ENCODE data around the gene SKAP2.

The SKAP2 gene

GRCh38 chr7:26864309-26865093 lies at the start of gene SKAP2:
SKAP2 (minus strand) TSS chr7:26864590; CDS start chr7:26864429, 161 bp downstream.
- DNase-seq (ENCODE audit: low read depth in 2 of 2) = peak; percentile 76 to 79

GRCh38 chr7:26912933-26913536 lies 48.6 kb upstream of the SKAP2 start:
- no peak for DNase-seq (ENCODE audit: low read depth in 2 of 2)

- DNase-seq (ENCODE audit: low read depth in 2 of 2) = no peak
Observed at GRCh38 chr7:26912338-26912737, 47.9 kb upstream of the SKAP2 start.

GRCh38 chr7:26910221-26910620 lies 45.8 kb upstream of the SKAP2 start:
- no peak for DNase-seq (ENCODE audit: low read depth in 2 of 2)

GRCh38 chr7:26900251-26900650 lies 35.9 kb upstream of the SKAP2 start:
- DNase-seq (ENCODE audit: low read depth in 2 of 2) = no peak

GRCh38 chr7:26899519-26899918 lies 35.1 kb upstream of the SKAP2 start:
- no peak for DNase-seq (ENCODE audit: low read depth in 2 of 2)

GRCh38 chr7:26898891-26899290 lies 34.5 kb upstream of the SKAP2 start:
- DNase-seq (ENCODE audit: low read depth in 2 of 2) = no peak

GRCh38 chr7:26897928-26898327 lies 33.5 kb upstream of the SKAP2 start:
- DNase-seq (ENCODE audit: low read depth in 2 of 2) = no peak

GRCh38 chr7:26891400-26892350 lies 27.3 kb upstream of the SKAP2 start:
- no peak for DNase-seq (ENCODE audit: low read depth in 2 of 2)

- no peak for DNase-seq (ENCODE audit: low read depth in 2 of 2)
Observed at GRCh38 chr7:26880852-26881251, 16.5 kb upstream of the SKAP2 start.

- DNase-seq (ENCODE audit: low read depth in 2 of 2) = no peak
Observed at GRCh38 chr7:26879671-26880070, 15.3 kb upstream of the SKAP2 start.

- no peak for DNase-seq (ENCODE audit: low read depth in 2 of 2)
Observed at GRCh38 chr7:26868841-26869495, 4.6 kb upstream of the SKAP2 start.

GRCh38 chr7:26865094-26865388 lies 651 bp upstream of the SKAP2 start:
- DNase-seq (ENCODE audit: low read depth in 2 of 2) = no peak

- no peak for DNase-seq (ENCODE audit: low read depth in 2 of 2)
Observed at GRCh38 chr7:26863518-26864308, 677 bp downstream of the SKAP2 start.

GRCh38 chr7:26862834-26863233 lies 1.6 kb downstream of the SKAP2 start:
- no peak for DNase-seq (ENCODE audit: low read depth in 2 of 2)

GRCh38 chr7:26861050-26861449 lies 3.3 kb downstream of the SKAP2 start:
- DNase-seq (ENCODE audit: low read depth in 2 of 2) = no peak

- DNase-seq (ENCODE audit: low read depth in 2 of 2) = no peak
Observed at GRCh38 chr7:26860361-26860760, 4.0 kb downstream of the SKAP2 start.

GRCh38 chr7:26859720-26860119 lies 4.7 kb downstream of the SKAP2 start:
- DNase-seq (ENCODE audit: low read depth in 2 of 2) = no peak

GRCh38 chr7:26858735-26859134 lies 5.7 kb downstream of the SKAP2 start:
- DNase-seq (ENCODE audit: low read depth in 2 of 2) = no peak

- no peak for DNase-seq (ENCODE audit: low read depth in 2 of 2)
Observed at GRCh38 chr7:26858241-26858715, 6.1 kb downstream of the SKAP2 start.
